Measurements from ENCODE around the gene PAK4. TPM values are rescaled to one million over a fixed set of nuclear protein-coding genes. Genes with fewer than 3 reads are reported as not detected.

The PAK4 gene
- total RNA-seq, 1 donor from 2014 or later = 27.5 TPM

DNA sequence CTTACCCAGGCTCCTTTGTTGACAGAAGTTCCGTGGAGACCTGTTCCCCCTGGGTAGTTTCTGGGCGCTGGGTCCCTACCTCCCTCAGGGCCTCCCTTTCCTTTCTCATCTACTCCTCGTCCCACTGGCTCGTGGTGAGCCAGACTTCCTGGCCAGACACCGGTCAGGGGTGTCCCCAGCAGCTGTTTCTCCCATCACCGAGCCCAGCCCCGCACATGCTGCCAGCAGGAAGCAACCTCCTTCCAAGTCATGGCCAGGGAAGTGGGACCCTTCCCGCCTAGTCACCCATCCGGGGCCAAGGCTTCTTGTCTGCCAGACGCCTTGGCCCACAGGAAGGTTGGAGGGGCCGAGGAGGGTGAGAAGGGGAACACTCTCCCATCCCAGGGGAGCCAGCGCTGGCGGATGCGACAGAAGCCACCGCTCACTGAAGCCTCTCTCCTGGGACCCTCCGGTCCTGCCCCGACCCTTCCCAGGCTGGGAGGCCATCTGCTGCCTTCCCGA, 5.7 kb downstream of the PAK4 start:
- DNase-seq (ENCODE audit: low read depth) = no peak
- TF ChIP-seq, protein P1, sequence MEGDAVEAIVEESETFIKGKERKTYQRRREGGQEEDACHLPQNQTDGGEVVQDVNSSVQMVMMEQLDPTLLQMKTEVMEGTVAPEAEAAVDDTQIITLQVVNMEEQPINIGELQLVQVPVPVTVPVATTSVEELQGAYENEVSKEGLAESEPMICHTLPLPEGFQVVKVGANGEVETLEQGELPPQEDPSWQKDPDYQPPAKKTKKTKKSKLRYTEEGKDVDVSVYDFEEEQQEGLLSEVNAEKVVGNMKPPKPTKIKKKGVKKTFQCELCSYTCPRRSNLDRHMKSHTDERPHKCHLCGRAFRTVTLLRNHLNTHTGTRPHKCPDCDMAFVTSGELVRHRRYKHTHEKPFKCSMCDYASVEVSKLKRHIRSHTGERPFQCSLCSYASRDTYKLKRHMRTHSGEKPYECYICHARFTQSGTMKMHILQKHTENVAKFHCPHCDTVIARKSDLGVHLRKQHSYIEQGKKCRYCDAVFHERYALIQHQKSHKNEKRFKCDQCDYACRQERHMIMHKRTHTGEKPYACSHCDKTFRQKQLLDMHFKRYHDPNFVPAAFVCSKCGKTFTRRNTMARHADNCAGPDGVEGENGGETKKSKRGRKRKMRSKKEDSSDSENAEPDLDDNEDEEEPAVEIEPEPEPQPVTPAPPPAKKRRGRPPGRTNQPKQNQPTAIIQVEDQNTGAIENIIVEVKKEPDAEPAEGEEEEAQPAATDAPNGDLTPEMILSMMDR (conservative IDR thresholded peaks at IDR 0.05; ENCODE audit: low read depth, low read length) = no peak
- H3K4me3 ChIP-seq (ENCODE audit: low read depth, low read length) = no peak overlapping the region

DNA sequence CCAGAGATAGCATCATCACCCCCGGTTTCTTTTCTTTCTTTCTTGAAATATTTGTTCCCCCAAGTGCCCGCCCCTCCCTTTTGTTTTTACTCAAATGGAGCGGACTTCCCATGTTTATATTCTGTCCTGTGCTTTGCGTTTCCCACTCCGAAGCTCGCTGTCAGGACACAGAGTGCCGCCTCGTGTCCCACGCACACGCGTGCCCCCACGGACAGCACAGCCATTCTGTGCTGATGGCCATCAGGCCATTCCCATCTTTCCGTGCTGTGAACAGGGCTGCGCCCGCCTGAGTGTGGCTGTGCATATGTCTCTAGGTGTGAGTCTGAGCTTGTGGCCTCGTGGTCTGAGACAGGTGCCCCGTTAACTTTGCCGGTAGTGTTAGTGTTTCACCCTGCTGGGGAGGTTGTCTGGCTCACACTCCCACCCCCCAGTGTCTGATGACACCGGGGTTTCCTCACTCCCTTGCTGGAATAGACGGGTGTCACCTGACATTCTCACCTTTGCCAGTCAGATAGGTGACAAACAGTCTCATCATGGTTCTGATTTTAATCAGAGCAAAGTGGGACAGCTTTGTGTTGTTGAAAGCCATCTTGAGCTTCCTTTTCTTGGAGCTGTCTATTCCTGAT, 6.9 kb downstream of the PAK4 start:
- DNase-seq (ENCODE audit: low read depth) = no peak

GRCh38 chr19:39133431-39134270, 8.1 kb downstream of the PAK4 start:
- DNase-seq (ENCODE audit: low read depth) = no peak
- H3K4me3 ChIP-seq (ENCODE audit: low read depth, low read length) = no peak overlapping the region
- TF ChIP-seq, protein P1 (conservative IDR thresholded peaks at IDR 0.05; ENCODE audit: low read depth, low read length) = no peak

More for the DNA sequence above, 6.9 kb downstream of the PAK4 start:
- TF ChIP-seq, protein P1 (conservative IDR thresholded peaks at IDR 0.05; ENCODE audit: low read depth, low read length) = no peak
- H3K4me3 ChIP-seq (ENCODE audit: low read depth, low read length) = no peak overlapping the region

DNA sequence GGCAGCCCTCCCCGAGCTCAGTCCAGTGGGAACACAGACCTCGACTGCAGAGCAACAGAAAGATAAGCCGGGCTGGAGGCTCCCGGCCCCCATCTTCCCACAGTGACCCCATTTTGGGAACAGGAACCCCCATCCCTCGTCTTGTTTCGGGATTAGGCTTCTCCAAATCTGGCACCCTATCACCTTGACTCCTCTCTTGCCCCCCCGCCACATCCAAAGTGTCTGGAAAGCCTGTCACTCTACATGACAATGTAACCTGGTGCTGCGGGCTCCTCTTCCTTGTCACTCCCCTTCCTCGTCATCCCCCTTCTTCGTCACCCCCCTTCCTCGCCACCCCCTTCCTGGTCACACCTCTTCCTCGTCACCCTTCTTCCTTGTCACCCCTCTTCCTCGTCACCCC, 10.1 kb downstream of the PAK4 start:
- H3K4me3 ChIP-seq (ENCODE audit: low read depth, low read length) = no peak overlapping the region
- DNase-seq (ENCODE audit: low read depth) = no peak
- TF ChIP-seq, protein P1 (conservative IDR thresholded peaks at IDR 0.05; ENCODE audit: low read depth, low read length) = no peak

GRCh38 chr19:39136225-39136940, 10.8 kb downstream of the PAK4 start:
- no peak for DNase-seq (ENCODE audit: low read depth)
- no peak overlapping the region for H3K4me3 ChIP-seq (ENCODE audit: low read depth, low read length)
- TF ChIP-seq, protein P1 (conservative IDR thresholded peaks at IDR 0.05; ENCODE audit: low read depth, low read length) = no peak

GRCh38 chr19:39137131-39137530, 11.5 kb downstream of the PAK4 start:
- TF ChIP-seq, protein P1 (conservative IDR thresholded peaks at IDR 0.05; ENCODE audit: low read depth, low read length) = no peak
- no peak for DNase-seq (ENCODE audit: low read depth)
- H3K4me3 ChIP-seq (ENCODE audit: low read depth, low read length) = no peak overlapping the region

Measured in epithelial cell of proximal tubule (primary cell).